Measurements from ENCODE around the gene ZNF783. TPM values are rescaled to one million over a fixed set of nuclear protein-coding genes. Genes with fewer than 3 reads are reported as not detected.

The ZNF783 gene
- polyA plus RNA-seq, 2 of the 4 experiments (the other 2 are of a cell fraction), result 7.4 to 8.0 TPM

DNA sequence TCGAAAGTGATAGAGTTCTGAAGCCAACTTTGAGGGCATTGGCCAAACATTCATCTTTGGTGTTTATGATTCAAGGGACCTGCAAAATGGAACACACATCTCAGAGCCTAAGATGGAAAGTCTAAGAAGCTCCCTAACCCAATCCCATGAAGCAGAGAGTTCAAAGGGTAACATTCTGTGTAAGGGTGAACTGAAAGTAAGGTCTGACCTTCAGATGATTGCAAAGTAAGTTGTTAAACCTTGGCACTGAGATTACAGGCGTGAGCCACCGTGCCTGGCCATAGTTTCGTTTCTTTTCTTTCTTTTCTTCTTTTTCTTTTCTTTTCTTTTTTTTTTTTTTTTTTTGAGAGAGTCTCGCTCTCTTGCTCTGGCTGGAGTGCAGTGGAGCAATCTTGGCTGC is 20.3 kb upstream of the ZNF783 start:
- no peak overlapping the region for H3K27ac ChIP-seq
- ATAC-seq, result no peak
- peaks cover 22% of the 10 kb centered on the region for H3K4me1 ChIP-seq
- peaks cover 12% of the 10 kb centered on the region for H3K9me3 ChIP-seq
- H3K4me3 ChIP-seq, result no peak overlapping the region
- DNase-seq (ENCODE audit: low read depth in 1 of 2, low spot score in 1 of 2), result no peak
- no peak overlapping the region for H3K4me2 ChIP-seq
- TF ChIP-seq ZNF302 (CRISPR knock-in tag; IDR thresholded peaks at IDR 0.05) (no peak), HEYL (CRISPR knock-in tag; IDR thresholded peaks at IDR 0.05) (no peak), ESRRA (IDR thresholded peaks at IDR 0.05; ENCODE audit: borderline replicate concordance, low read length) (no peak), CBX8 (IDR thresholded peaks at IDR 0.05) (no peak), NPAS2 (CRISPR knock-in tag; IDR thresholded peaks at IDR 0.05; ENCODE audit: borderline replicate concordance) (no peak)
- TF ChIP-seq, protein P1, sequence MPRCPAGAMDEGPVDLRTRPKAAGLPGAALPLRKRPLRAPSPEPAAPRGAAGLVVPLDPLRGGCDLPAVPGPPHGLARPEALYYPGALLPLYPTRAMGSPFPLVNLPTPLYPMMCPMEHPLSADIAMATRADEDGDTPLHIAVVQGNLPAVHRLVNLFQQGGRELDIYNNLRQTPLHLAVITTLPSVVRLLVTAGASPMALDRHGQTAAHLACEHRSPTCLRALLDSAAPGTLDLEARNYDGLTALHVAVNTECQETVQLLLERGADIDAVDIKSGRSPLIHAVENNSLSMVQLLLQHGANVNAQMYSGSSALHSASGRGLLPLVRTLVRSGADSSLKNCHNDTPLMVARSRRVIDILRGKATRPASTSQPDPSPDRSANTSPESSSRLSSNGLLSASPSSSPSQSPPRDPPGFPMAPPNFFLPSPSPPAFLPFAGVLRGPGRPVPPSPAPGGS (IDR thresholded peaks at IDR 0.05), result no peak
- TF ChIP-seq, protein P2, sequence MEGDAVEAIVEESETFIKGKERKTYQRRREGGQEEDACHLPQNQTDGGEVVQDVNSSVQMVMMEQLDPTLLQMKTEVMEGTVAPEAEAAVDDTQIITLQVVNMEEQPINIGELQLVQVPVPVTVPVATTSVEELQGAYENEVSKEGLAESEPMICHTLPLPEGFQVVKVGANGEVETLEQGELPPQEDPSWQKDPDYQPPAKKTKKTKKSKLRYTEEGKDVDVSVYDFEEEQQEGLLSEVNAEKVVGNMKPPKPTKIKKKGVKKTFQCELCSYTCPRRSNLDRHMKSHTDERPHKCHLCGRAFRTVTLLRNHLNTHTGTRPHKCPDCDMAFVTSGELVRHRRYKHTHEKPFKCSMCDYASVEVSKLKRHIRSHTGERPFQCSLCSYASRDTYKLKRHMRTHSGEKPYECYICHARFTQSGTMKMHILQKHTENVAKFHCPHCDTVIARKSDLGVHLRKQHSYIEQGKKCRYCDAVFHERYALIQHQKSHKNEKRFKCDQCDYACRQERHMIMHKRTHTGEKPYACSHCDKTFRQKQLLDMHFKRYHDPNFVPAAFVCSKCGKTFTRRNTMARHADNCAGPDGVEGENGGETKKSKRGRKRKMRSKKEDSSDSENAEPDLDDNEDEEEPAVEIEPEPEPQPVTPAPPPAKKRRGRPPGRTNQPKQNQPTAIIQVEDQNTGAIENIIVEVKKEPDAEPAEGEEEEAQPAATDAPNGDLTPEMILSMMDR (IDR thresholded peaks at IDR 0.05), result no peak
- TF ChIP-seq, protein P3, sequence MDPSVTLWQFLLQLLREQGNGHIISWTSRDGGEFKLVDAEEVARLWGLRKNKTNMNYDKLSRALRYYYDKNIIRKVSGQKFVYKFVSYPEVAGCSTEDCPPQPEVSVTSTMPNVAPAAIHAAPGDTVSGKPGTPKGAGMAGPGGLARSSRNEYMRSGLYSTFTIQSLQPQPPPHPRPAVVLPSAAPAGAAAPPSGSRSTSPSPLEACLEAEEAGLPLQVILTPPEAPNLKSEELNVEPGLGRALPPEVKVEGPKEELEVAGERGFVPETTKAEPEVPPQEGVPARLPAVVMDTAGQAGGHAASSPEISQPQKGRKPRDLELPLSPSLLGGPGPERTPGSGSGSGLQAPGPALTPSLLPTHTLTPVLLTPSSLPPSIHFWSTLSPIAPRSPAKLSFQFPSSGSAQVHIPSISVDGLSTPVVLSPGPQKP (IDR thresholded peaks at IDR 0.05; ENCODE audit: low read depth, low read length), result no peak
- TF ChIP-seq, protein P4, sequence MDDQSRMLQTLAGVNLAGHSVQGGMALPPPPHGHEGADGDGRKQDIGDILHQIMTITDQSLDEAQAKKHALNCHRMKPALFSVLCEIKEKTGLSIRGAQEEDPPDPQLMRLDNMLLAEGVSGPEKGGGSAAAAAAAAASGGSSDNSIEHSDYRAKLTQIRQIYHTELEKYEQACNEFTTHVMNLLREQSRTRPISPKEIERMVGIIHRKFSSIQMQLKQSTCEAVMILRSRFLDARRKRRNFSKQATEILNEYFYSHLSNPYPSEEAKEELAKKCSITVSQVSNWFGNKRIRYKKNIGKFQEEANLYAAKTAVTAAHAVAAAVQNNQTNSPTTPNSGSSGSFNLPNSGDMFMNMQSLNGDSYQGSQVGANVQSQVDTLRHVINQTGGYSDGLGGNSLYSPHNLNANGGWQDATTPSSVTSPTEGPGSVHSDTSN (IDR thresholded peaks at IDR 0.05), result no peak
- ChIA-PET CTCF (interaction anchor here (0.7 to 2.4 kb wide), 4 partner anchors 17 to 95 kb away, joined by 3 to 13 read pairs (median 6); partner anchors contain the start of genes ZNF282, ZNF398 and ZNF783), POLR2A (no interaction called here)
- FAIRE-seq, result no peak
- WGBS (ENCODE audit: missing lambda C conversion rate), result 86% methylated on average over 5 of the region's 5 CpGs

DNA sequence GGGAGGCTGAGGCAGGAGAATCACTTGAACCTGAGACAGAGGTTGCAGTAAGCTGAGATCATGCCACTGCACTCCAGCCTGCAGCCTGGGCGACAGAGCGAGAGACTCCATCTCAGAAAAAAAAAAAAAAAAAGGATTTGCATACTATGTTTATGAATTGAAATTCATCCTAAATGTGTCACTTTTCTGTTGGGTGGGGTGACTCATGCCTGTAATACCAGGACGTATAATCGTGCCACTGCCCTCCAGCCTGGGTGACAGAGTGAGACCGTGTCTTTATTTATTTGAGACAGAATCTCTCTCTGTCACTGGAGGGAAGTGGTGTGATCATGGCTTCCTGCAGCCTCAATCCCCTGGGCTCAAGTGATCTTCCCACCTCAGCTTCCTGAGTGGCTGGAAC is 16.8 kb upstream of the ZNF783 start:
- Histone ChIP-seq H3K4me2 (no peak overlapping the region), H3K4me3 (no peak overlapping the region), H3K27ac (no peak overlapping the region), H3K4me1 (peaks cover 6% of the 10 kb centered on the region; the same call in 1 of the 3 replicates), H3K9me3 (peaks cover 12% of the 10 kb centered on the region)
- ChIA-PET CTCF (interaction anchor here (0.7 to 8.6 kb wide), 2 partner anchors 17 to 34 kb away, joined by 3 to 78 read pairs; partner anchors contain the start of gene ZNF783), POLR2A (no interaction called here)
- FAIRE-seq, result no peak
- 69% methylated on average over 5 of the region's 5 CpGs for WGBS (ENCODE audit: missing lambda C conversion rate)
- ATAC-seq, result no peak; a peak in 1 of 6 replicates
- DNase-seq (ENCODE audit: low read depth in 1 of 2, low spot score in 1 of 2), result no peak
- TF ChIP-seq FOSL2 (IDR thresholded peaks at IDR 0.05), result no peak
- TF ChIP-seq FOSL2 (CRISPR knock-in tag; IDR thresholded peaks at IDR 0.05), result no peak
- TF ChIP-seq, protein P5, sequence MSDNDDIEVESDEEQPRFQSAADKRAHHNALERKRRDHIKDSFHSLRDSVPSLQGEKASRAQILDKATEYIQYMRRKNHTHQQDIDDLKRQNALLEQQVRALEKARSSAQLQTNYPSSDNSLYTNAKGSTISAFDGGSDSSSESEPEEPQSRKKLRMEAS (IDR thresholded peaks at IDR 0.05), result no peak
- TF ChIP-seq CHD2 (IDR thresholded peaks at IDR 0.05; ENCODE audit: low read length, partially characterized antibody), result no peak
- no peak for TF ChIP-seq ZC3H11A (IDR thresholded peaks at IDR 0.05)

DNA sequence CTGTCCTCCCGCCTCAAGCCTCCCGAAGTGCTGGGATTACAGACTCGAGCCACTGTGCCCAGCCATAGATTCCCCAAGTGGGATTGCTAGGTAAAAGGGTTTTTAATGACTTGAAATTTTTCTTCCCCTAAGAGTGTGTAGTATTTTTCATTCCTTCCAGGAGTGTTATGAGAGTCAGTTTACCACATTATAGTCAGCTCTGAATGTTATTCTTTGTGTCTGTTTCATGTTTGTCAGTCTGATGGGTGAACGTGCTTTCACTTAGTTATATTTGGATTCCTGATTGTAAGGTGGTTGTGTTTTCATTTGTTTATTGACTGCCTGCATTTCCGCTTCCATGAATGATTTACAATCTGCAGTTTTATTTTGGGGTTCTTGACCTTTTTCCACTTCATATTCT is 16.3 kb upstream of the ZNF783 start:
- ChIA-PET CTCF (interaction anchor here (0.9 to 8.6 kb wide), 3 partner anchors 9 to 50 kb away, joined by 3 to 78 read pairs (median 4); partner anchors contain the start of genes ZNF282 and ZNF783), POLR2A (no interaction called here)

More for the DNA sequence above, 16.3 kb upstream of the ZNF783 start:
- FAIRE-seq (no peak), ATAC-seq (no peak), DNase-seq (ENCODE audit: low read depth in 1 of 2, low spot score in 1 of 2) (no peak)
- no peak overlapping the region for H3K4me3 ChIP-seq
- TF ChIP-seq HOXB5 (CRISPR knock-in tag; IDR thresholded peaks at IDR 0.05) (no peak), RAD21 (conservative IDR thresholded peaks at IDR 0.05 in 1 of 2, IDR thresholded peaks at IDR 0.05 in 1 of 2) (no peak), CHD4 (IDR thresholded peaks at IDR 0.05; ENCODE audit: borderline replicate concordance) (no peak), HOXA7 (CRISPR knock-in tag; IDR thresholded peaks at IDR 0.05) (no peak), CEBPB (IDR thresholded peaks at IDR 0.05) (no peak), CBX2 (IDR thresholded peaks at IDR 0.05; ENCODE audit: borderline replicate concordance, low read depth) (no peak)
- TF ChIP-seq, protein P2 (IDR thresholded peaks at IDR 0.05), result no peak
- WGBS (ENCODE audit: missing lambda C conversion rate), result 96% methylated on average over 5 of the region's 5 CpGs
- H3K9me3 ChIP-seq, result peaks cover 12% of the 10 kb centered on the region
- H3K27ac ChIP-seq, result no peak overlapping the region
- H3K4me2 ChIP-seq, result no peak overlapping the region
- peaks cover 2% of the 10 kb centered on the region; the same call in 1 of the 3 replicates for H3K4me1 ChIP-seq
